Heart left ventricle (tissue), 16 donors: ENCODE data around the gene USH1G. TPM values are rescaled to one million over a fixed set of nuclear protein-coding genes. Genes with fewer than 3 reads are reported as not detected.
A peak's percentile ranks its signal among the peaks of the same experiment; 100 is the strongest.

Experiments used
- ATAC-seq, 4 donors: fragments of 200-7000 bp; cut with Tn5 transposase; one replicate each; pipeline ENCODE4 v1.9.1; 2020 to 2022; ENCODE audit warnings: moderate library complexity in 4 of 4, mild to moderate bottlenecking in 3 of 4, moderate number of reproducible peaks in 1 of 4
- DNase-seq, 5 donors: peaks; one replicate each; pipeline ENCODE4 v3.0.0-alpha.2; 2020
- H3K27ac ChIP-seq, 12 donors: fragments of 200-600 bp; sonication (generic) in 4 of 12; one replicate each; pipeline versions ENCODE4 v1.5.0 to v1.8.0; 2016 to 2022; ENCODE audit warnings: mild to moderate bottlenecking in 2 of 12
- H3K27me3 ChIP-seq, 9 donors: fragments of 200-600 bp; sonication (generic) in 2 of 9; one replicate each; pipeline versions ENCODE4 v1.5.1 to v1.8.0; 2016 to 2022; ENCODE audit warnings: mild to moderate bottlenecking in 3 of 9
- H3K36me3 ChIP-seq, 9 donors: fragments of 200-600 bp; sonication (generic) in 2 of 9; one replicate each; pipeline versions ENCODE4 v1.5.0 to v1.8.0; 2018 to 2022; ENCODE audit warnings: mild to moderate bottlenecking in 2 of 9
- H3K4me1 ChIP-seq, 12 donors: fragments of 200-600 bp; sonication (generic) in 4 of 12; one replicate each; pipeline versions ENCODE4 v1.5.0 to v1.8.0; 2016 to 2022; ENCODE audit warnings: mild to moderate bottlenecking in 3 of 12
- H3K4me3 ChIP-seq, 12 donors: fragments of 200-600 bp; sonication (generic) in 4 of 12; one replicate each; pipeline versions ENCODE4 v1.5.0 to v1.8.0; 2017 to 2022; ENCODE audit warnings: mild to moderate bottlenecking in 9 of 12, moderate library complexity in 4 of 12
- H3K9me3 ChIP-seq, 12 donors: fragments of 200-600 bp; sonication (generic) in 4 of 12; one replicate each; pipeline versions ENCODE4 v1.5.0 to v1.8.0; 2016 to 2022; ENCODE audit warnings: mild to moderate bottlenecking in 1 of 12
- CTCF ChIP-seq, 12 donors: fragments of 200-600 bp; sonication (generic) in 4 of 12; IDR thresholded peaks; one replicate each; pipeline versions ENCODE4 v1.5.0 to v1.8.0; 2018 to 2022; ENCODE audit warnings: antibody characterized with exemption in 12 of 12, mild to moderate bottlenecking in 5 of 12
- POLR2A ChIP-seq, 2 donors: fragments of 450-650 bp; IDR thresholded peaks; one replicate each; pipeline ENCODE4 v1.6.1; 2017; ENCODE audit warnings: antibody characterized with exemption in 2 of 2, mild to moderate bottlenecking in 2 of 2, moderate library complexity in 2 of 2
- WGBS, 4 donors: extraction: QIAGEN DNeasy Blood & Tissue Kit in 2 of 4; methylation state at CpG; one replicate each; pipeline versions ENCODE4 v1.1.5 to v1.1.7; 2013 to 2018; 5-methylcytosine and 5-hydroxymethylcytosine counted together
- intact Hi-C, 10 donors: fragments of 100-400 bp; cut with DNase I; formaldehyde crosslinking; loops; one replicate each; pipeline versions ENCODE4 v1.11.1 to v1.14.2; 2022
- polyA plus RNA-seq, 2 donors: library from polyadenylated mRNA; stranded (reverse); fragments of 200-250 nt; gene quantifications; one replicate each; pipeline ENCODE4 v1.2.3, GENCODE V29; 2013
- total RNA-seq, 9 donors: library from RNA; depleted of rRNA in 2 of 9; stranded (reverse); fragments of >200 nt in 2 of 9; fragmentation: NEBNext Ultra II Directional in 3 of 9; extraction: Animal tissue kit (Norgen Biotek cat#: 25700) in 3 of 9; gene quantifications; one replicate each; pipeline versions ENCODE4 v1.1.0 to v1.2.4, GENCODE V29; 2016 to 2023
- donor health status: ischemic (EF 13 %, LVEDD 7.1; RV severe dilation, severe dysfunction).
- donor health status: healthy with polysubstance abuse.
- donor health status: DM: no; HTN: yes; CAD: no.
- donor health status: DM: no; HTN: no; CAD: no.
- donor health status: ischemic (EF 25% LVEDD 6.9; RV normal size, moderate dysfunction).
- donor health status: ischemic (EF 25% LVEDD 5.7; RV mildly dilated, moderate dysfunction).
- donor health status: healthy.
- donor health status: DM: yes; HTN: yes; CAD: no.
- donor health status: ischemic (EF 35%, LVEDD 5.7; RV mildly dilated, moderate dysfunction).
- donor health status: nonischemic (EF 11% LVEDD 7.7; RV severe dilation, severe dysfunction).
- donor health status: DM: yes; HTN: yes; CAD: no.
- donor health status: PGD.
- donor health status: ischemic (EF 29% LVEDD 5.4; RV normal size, mild dysfunction).
- donor health status: nonischemic (EF 23%, LVEDD 6.1; RV moderate dilation, normal function).

Gene USH1G
- total and polyA plus RNA-seq, 11 donors = not detected

DNA sequence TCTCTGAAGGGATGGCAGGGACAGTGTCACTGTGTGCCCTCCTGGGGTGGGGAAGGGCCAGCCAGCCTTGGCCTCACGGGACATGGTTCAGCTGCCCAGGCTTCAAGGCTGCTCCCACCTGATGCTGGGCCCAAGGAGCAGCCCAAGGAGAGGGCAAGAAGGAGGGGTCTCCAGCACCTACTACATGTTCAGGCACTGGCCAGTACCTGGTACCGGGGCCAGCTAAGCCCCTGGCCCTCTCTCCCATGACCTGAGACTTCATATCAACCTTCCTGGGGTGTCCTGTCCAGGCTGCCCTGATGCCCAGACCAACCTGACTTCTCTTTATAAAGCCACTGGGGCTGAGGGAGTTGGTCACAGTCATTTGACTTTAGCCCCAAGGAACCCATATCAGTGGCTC, 1.3 kb downstream of the USH1G start:
- DNase-seq (peak in 1 of 5 donors; percentile 27), ATAC-seq (no peak)
- Histone ChIP-seq H3K36me3 (no peaks in the 10 kb centered on the region), H3K4me1 (peaks cover 0 to 40% (median 17%) of the 10 kb centered on the region in 12 donors), H3K27me3 (peaks cover 26 to 80% (median 54%) of the 10 kb centered on the region in 9 donors), H3K4me3 (no peak overlapping the region), H3K27ac (no peak overlapping the region), H3K9me3 (no peaks in the 10 kb centered on the region)
- 97 to 100% (median 99%) methylated on average over 1 to 2 of the region's 2 CpGs for WGBS, 4 donors
- TF ChIP-seq POLR2A (IDR thresholded peaks at IDR 0.05) (no peak), CTCF (IDR thresholded peaks at IDR 0.05) (no peak)
- intact Hi-C loops = loop anchor here in 1 of 10 donors (2.0 kb wide), 1 partner anchor 37 kb away; no protein-coding TSS in a partner anchor

DNA sequence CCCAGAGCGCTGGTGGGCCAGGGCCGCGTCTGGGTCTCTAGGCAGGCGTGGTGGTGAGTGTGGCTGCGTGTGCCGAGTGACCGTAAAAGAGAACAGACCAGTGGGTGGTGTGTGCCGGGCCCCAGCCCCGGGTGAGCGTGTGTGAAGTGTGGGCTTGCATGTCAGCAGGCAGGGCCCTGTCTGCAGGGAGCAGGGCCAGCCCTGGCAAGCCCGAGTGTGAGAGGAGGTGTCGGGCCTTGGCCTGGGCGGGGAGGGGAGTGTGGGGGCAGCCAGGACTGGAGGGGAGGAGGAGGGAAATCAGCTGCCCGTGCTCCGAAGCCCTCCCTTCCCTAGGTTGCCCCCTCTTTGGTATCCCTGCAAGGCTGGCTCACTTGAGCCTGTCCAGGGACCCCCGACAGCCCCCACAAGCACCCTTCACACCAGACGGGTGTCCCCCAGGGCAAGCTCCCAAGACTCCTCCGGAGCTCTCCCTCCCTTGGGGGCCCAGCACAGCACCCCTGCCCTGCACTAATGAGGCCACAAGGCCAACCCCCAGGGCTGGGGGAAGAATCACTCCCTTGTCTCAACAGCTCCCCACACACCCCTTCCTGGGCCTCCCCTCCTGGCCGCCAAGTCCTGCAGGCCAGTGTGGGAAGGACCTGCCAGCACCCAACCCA, 1.9 kb downstream of the USH1G start:
- H3K36me3 ChIP-seq = no peaks in the 10 kb centered on the region
- no peak overlapping the region for H3K27ac ChIP-seq
- DNase-seq (peak in 1 of 5 donors; percentile 49), ATAC-seq (peak in 2 of 4 donors; percentile 16 to 18)
- TF ChIP-seq CTCF (IDR thresholded peaks at IDR 0.05) (no peak), POLR2A (IDR thresholded peaks at IDR 0.05) (no peak)
- H3K9me3 ChIP-seq = no peaks in the 10 kb centered on the region
- intact Hi-C loops = no loop called here
- H3K4me1 ChIP-seq = peaks cover 0 to 40% (median 17%) of the 10 kb centered on the region in 12 donors
- WGBS, 4 donors = 38 to 57% (median 50%) methylated on average over 17 to 19 of the region's 19 CpGs
- H3K27me3 ChIP-seq = peaks cover 23 to 78% (median 48%) of the 10 kb centered on the region in 9 donors
- no peak overlapping the region for H3K4me3 ChIP-seq

DNA sequence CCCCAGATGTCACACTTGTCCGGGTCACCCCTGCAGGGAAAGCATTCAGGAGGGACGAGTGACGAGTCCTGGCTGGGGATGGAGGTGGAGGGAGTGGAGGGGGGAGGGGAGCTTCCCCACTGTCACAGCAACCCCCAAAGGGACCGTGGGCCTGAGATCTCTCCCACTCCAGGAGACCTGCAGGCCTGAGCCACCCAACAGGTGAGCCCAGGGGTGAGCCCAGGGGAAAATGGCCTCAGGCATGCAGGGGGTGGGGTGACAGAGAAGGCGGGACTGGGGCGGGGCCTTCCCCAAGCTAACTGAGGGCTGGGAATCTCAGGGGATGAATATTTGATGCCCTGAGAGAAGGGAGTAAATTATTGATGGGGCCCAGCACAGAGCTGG, 2.4 kb downstream of the USH1G start:
- Histone ChIP-seq H3K4me3 (no peak overlapping the region), H3K36me3 (no peaks in the 10 kb centered on the region), H3K27ac (no peak overlapping the region), H3K27me3 (peaks cover 19 to 74% (median 43%) of the 10 kb centered on the region in 9 donors), H3K4me1 (peaks cover 0 to 40% (median 17%) of the 10 kb centered on the region in 12 donors), H3K9me3 (no peaks in the 10 kb centered on the region)
- WGBS, 4 donors = 50 to 67% (median 56%) methylated on average over 5 to 6 of the region's 6 CpGs
- ATAC-seq (no peak), DNase-seq (no peak)
- intact Hi-C loops = no loop called here
- no peak for TF ChIP-seq CTCF (IDR thresholded peaks at IDR 0.05)
- TF ChIP-seq POLR2A (IDR thresholded peaks at IDR 0.05) = no peak

DNA sequence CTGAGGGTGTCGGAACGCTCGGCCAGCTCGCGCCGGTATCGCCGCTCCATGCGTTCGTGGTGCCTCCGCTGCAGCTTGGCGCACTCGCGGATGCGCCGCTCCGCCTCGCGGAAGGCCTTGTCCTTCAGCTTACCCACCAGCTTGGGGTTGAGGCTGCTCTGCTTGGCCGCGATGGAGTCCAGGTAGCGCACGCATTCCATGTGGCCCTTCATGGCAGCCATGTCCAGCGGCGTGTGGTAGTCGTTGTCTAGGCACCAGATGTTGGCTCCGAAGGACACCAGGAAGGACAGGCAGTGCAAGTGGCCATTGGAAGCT, 2.8 kb downstream of the USH1G start:
- Histone ChIP-seq H3K36me3 (no peaks in the 10 kb centered on the region), H3K27me3 (peaks cover 19 to 72% (median 39%) of the 10 kb centered on the region in 9 donors), H3K27ac (no peak overlapping the region), H3K4me1 (peaks cover 0 to 40% (median 17%) of the 10 kb centered on the region in 12 donors), H3K9me3 (no peaks in the 10 kb centered on the region), H3K4me3 (no peak overlapping the region)
- intact Hi-C loops = no loop called here
- WGBS, 4 donors = 60 to 83% (median 76%) methylated on average over 4 to 27 of the region's 27 CpGs
- no peak for ATAC-seq
- peak in 1 of 5 donors; percentile 58 for DNase-seq
- TF ChIP-seq POLR2A (IDR thresholded peaks at IDR 0.05) (no peak), CTCF (IDR thresholded peaks at IDR 0.05) (no peak)
